PC-9 (cell line): Measurements from ENCODE around the gene THSD7B. TPM values are rescaled to one million over a fixed set of nuclear protein-coding genes. Genes with fewer than 3 reads are reported as not detected.
"Not testable (repeated sequence)": the region's sequence is repeated elsewhere in the genome, so short reads cannot be mapped to it uniquely, and the experiment has no call there.

Experiments
- BruUV-seq: library from RNA; stranded (reverse); fragments of 400-500 nt; replicated peaks from 2 replicates; lab custom pipeline; 2021; lab: Mats Ljungman, UMichigan
- CTCF ChIA-PET: fragments of 300-600 bp; sonication (Branson Sonifier 250); formaldehyde crosslinking; loops from one replicate; lab custom pipeline; 2022; ENCODE audit warnings: antibody characterized with exemption; lab: Charles Lee
- POLR2A ChIA-PET: fragments of 300-600 bp; sonication (Branson Sonifier 250); formaldehyde crosslinking; loops from one replicate; lab custom pipeline; 2022; ENCODE audit warnings: antibody characterized with exemption; ENCODE audit not compliant: unreplicated experiment; lab: Charles Lee
- DNase-seq, 2 experiments: peaks; one replicate each; pipeline versions ENCODE4 v3.0.0 to v3.0.0-alpha.2; 2015 to 2022; ENCODE audit warnings: mixed read lengths in 1 of 2
- H2AFZ ChIP-seq: fragments of 200-600 bp; sonication (generic); 2 replicates; pipeline ENCODE4 v1.8.1; 2017; ENCODE audit warnings: antibody characterized with exemption
- H3F3A ChIP-seq: fragments of 200-600 bp; sonication (generic); 2 replicates; pipeline ENCODE4 v1.8.1; 2017; ENCODE audit warnings: antibody characterized with exemption, mild to moderate bottlenecking, low read depth; ENCODE audit not compliant: insufficient read depth
- H3K27ac ChIP-seq: fragments of 200-600 bp; sonication (generic); 2 replicates; pipeline ENCODE4 v1.6.1; 2016; ENCODE audit warnings: mixed run types
- H3K27me3 ChIP-seq: fragments of 200-600 bp; sonication (generic); 2 replicates; pipeline ENCODE4 v1.6.1; 2016; ENCODE audit warnings: low read depth, mixed run types; ENCODE audit not compliant: insufficient read depth
- H3K36me3 ChIP-seq: fragments of 200-600 bp; sonication (generic); 2 replicates; pipeline ENCODE4 v1.6.1; 2016; ENCODE audit warnings: low read depth, mixed run types
- H3K4me1 ChIP-seq: fragments of 200-600 bp; sonication (generic); replicated peaks from 2 replicates; pipeline ENCODE4 v1.6.1; 2016; ENCODE audit warnings: mixed run types; ENCODE audit not compliant: insufficient read depth
- H3K4me2 ChIP-seq: fragments of 200-600 bp; sonication (generic); 2 replicates; pipeline ENCODE4 v1.6.1; 2017; ENCODE audit warnings: mixed run types
- H3K4me3 ChIP-seq: fragments of 200-600 bp; sonication (generic); 2 replicates; pipeline ENCODE4 v1.6.1; 2016; ENCODE audit warnings: mixed run types
- H3K79me2 ChIP-seq: fragments of 200-600 bp; sonication (generic); 2 replicates; pipeline ENCODE4 v1.6.1; 2017; ENCODE audit warnings: low read depth, mixed run types
- H3K9me2 ChIP-seq: fragments of 200-600 bp; sonication (generic); 2 replicates; pipeline ENCODE4 v1.8.1; 2017; ENCODE audit warnings: mild to moderate bottlenecking; ENCODE audit not compliant: insufficient read depth
- H3K9me3 ChIP-seq: fragments of 200-600 bp; sonication (generic); 2 replicates; pipeline ENCODE4 v1.8.1; 2016; ENCODE audit warnings: low read depth; ENCODE audit not compliant: insufficient read depth
- H4K20me1 ChIP-seq: fragments of 200-600 bp; sonication (generic); 2 replicates; pipeline ENCODE4 v1.8.1; 2017; ENCODE audit not compliant: insufficient read depth
- EZH2 ChIP-seq: fragments of 200-600 bp; sonication (generic); IDR thresholded peaks from 2 replicates; pipeline ENCODE4 v1.8.0; 2017; ENCODE audit warnings: antibody characterized with exemption, low read depth
- intact Hi-C: fragments of 100-400 bp; cut with micrococcal nuclease; formaldehyde crosslinking; loops from one replicate; pipeline ENCODE4 v1.10.0; 2022; ENCODE audit not compliant: unreplicated experiment
- total RNA-seq: library from RNA; stranded (reverse); gene quantifications from 2 replicates; pipeline ENCODE4 v1.2.3, GENCODE V29; 2021
- TF ChIP-seq, protein P1 (sequence below): fragments of 200-600 bp; sonication (generic); conservative IDR thresholded peaks from 2 replicates; pipeline ENCODE4 v1.6.1; 2017; ENCODE audit warnings: mixed run types, antibody characterized with exemption, mild to moderate bottlenecking, moderate library complexity

The THSD7B gene
- total RNA-seq, 1 experiment from 2014 or later = not detected

GRCh38 chr2:136741471-136741870 lies 23.9 kb upstream of the THSD7B start:
- Histone ChIP-seq H3K4me2 (no peak overlapping the region), H4K20me1 (no peaks in the 10 kb centered on the region), H3K4me3 (no peak overlapping the region), H3K9me2 (no peaks in the 10 kb centered on the region), H3K79me2 (no peaks in the 10 kb centered on the region), H3K9me3 (no peaks in the 10 kb centered on the region), H3K4me1 (no peaks in the 10 kb centered on the region), H3K27me3 (peaks cover 2% of the 10 kb centered on the region; the same call in 1 of the 2 replicates), H3F3A (no peaks in the 10 kb centered on the region), H3K36me3 (no peaks in the 10 kb centered on the region), H2AFZ (no peak overlapping the region), H3K27ac (no peak overlapping the region)
- ChIA-PET CTCF (no interaction called here), POLR2A (no interaction called here)
- TF ChIP-seq, protein P1, sequence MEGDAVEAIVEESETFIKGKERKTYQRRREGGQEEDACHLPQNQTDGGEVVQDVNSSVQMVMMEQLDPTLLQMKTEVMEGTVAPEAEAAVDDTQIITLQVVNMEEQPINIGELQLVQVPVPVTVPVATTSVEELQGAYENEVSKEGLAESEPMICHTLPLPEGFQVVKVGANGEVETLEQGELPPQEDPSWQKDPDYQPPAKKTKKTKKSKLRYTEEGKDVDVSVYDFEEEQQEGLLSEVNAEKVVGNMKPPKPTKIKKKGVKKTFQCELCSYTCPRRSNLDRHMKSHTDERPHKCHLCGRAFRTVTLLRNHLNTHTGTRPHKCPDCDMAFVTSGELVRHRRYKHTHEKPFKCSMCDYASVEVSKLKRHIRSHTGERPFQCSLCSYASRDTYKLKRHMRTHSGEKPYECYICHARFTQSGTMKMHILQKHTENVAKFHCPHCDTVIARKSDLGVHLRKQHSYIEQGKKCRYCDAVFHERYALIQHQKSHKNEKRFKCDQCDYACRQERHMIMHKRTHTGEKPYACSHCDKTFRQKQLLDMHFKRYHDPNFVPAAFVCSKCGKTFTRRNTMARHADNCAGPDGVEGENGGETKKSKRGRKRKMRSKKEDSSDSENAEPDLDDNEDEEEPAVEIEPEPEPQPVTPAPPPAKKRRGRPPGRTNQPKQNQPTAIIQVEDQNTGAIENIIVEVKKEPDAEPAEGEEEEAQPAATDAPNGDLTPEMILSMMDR = no peak
- TF ChIP-seq EZH2 = no peak
- no TSS peak for BruUV-seq
- intact Hi-C loops = no loop called here
- no peak for DNase-seq

GRCh38 chr2:136750065-136750464 lies 15.3 kb upstream of the THSD7B start:
- no peaks in the 10 kb centered on the region for H3K9me2 ChIP-seq
- no peaks in the 10 kb centered on the region for H3F3A ChIP-seq
- H3K27ac ChIP-seq = no peak overlapping the region
- H3K27me3 ChIP-seq = peaks cover 2% of the 10 kb centered on the region; the same call in 1 of the 2 replicates
- no TSS peak for BruUV-seq
- no peaks in the 10 kb centered on the region for H3K9me3 ChIP-seq
- H3K4me1 ChIP-seq = no peaks in the 10 kb centered on the region
- H3K79me2 ChIP-seq = no peaks in the 10 kb centered on the region
- H3K36me3 ChIP-seq = no peaks in the 10 kb centered on the region
- H3K4me3 ChIP-seq = no peak overlapping the region
- TF ChIP-seq, protein P1 = no peak
- no peak for TF ChIP-seq EZH2
- ChIA-PET POLR2A (no interaction called here), CTCF (no interaction called here)
- H4K20me1 ChIP-seq = no peaks in the 10 kb centered on the region
- H2AFZ ChIP-seq = no peak overlapping the region
- intact Hi-C loops = no loop called here
- no peak for DNase-seq
- no peak overlapping the region for H3K4me2 ChIP-seq

- TF ChIP-seq, protein P1 = no peak
- no peak for TF ChIP-seq EZH2
- no peak overlapping the region for H3K4me3 ChIP-seq
- BruUV-seq = no TSS peak
- H3K9me2 ChIP-seq = no peaks in the 10 kb centered on the region
- H3K27ac ChIP-seq = no peak overlapping the region
- intact Hi-C loops = no loop called here
- H3K27me3 ChIP-seq = peaks cover 1% of the 10 kb centered on the region; the same call in 1 of the 2 replicates
- H3K79me2 ChIP-seq = no peaks in the 10 kb centered on the region
- no peaks in the 10 kb centered on the region for H3K9me3 ChIP-seq
- POLR2A ChIA-PET = no interaction called here
- no peaks in the 10 kb centered on the region for H3F3A ChIP-seq
- H4K20me1 ChIP-seq = no peaks in the 10 kb centered on the region
- no peaks in the 10 kb centered on the region for H3K4me1 ChIP-seq
- CTCF ChIA-PET = no interaction called here
- DNase-seq = no peak
- H2AFZ ChIP-seq = no peak overlapping the region
- no peaks in the 10 kb centered on the region for H3K36me3 ChIP-seq
- H3K4me2 ChIP-seq = no peak overlapping the region
These were observed 13.9 kb upstream of the THSD7B start for GRCh38 chr2:136751406-136751805.

DNA sequence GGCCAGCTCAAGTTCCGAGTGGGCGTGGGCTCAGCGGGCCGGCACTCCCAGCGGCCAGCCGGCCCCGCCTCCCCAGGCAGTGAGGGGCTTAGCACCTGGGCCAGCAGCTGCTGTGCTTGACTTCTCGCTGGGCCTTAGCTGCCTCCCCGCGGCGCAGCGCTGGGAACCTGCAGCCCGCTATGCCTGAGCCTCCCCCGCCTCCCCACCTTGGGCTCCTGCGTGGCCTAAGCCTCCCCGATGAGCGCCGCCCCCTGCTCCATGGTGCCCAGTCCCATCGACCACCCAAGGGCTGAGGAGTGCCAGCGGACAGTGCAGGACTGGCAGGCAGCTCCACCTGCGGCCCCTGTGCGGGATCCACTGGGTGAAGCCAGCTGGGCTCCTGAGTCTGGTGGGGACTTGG lies 6.8 kb upstream of the THSD7B start:
- CTCF ChIA-PET, H4K20me1 ChIP-seq, H3K27ac ChIP-seq, intact Hi-C loops, H3K4me3 ChIP-seq, H3K79me2 ChIP-seq, H3K4me2 ChIP-seq, H3F3A ChIP-seq, DNase-seq, BruUV-seq, H3K36me3 ChIP-seq, H2AFZ ChIP-seq, H3K9me2 ChIP-seq, H3K9me3 ChIP-seq, POLR2A ChIA-PET, H3K4me1 ChIP-seq: not testable (repeated sequence)
- peaks cover 27% of the 10 kb centered on the region for H3K27me3 ChIP-seq
